ENCODE data around the gene GPSM3. TPM values are rescaled to one million over a fixed set of nuclear protein-coding genes. Genes with fewer than 3 reads are reported as not detected.
"Not testable (repeated sequence)": the region's sequence is repeated elsewhere in the genome, so short reads cannot be mapped to it uniquely, and the experiment has no call there.

GPSM3 gene
- total RNA-seq, 2 donors from 2014 or later = 5.6 to 11.1 TPM

DNA sequence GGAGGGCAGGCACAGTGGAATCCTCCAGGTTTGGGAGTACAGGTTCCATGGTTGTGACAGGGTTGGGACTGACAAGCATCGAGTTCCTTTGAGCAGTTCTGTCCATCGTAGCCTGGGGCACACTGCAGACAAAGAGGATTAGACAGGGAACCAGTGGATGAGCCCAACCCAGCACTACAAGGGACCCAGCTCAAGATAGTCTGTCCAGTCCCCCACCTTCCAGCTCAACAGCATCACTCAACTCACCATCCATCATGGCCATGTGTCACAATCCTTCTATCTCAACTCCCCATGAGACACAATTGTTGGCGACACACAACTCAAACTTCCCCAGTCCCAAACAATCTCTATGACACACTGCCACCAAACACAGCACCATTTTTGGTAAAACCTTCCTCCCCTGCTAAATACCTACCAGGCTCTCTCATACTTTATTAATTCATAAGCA, 11.8 kb upstream of the GPSM3 start:
- DNase-seq = no peak
- ATAC-seq = no peak
- intact Hi-C loops (cut with DNase I, micrococcal nuclease) = no loop called here

GRCh38 chr6:32203426-32204267, 11.2 kb upstream of the GPSM3 start:
- intact Hi-C loops (cut with DNase I, micrococcal nuclease) = no loop called here
- no peak for DNase-seq
- ATAC-seq = no peak

- DNase-seq (no peak), ATAC-seq (no peak)
- intact Hi-C loops (cut with DNase I, micrococcal nuclease) = no loop called here
Measured at GRCh38 chr6:32202186-32202585, 9.7 kb upstream of the GPSM3 start.

GRCh38 chr6:32200711-32201475, 8.4 kb upstream of the GPSM3 start:
- ATAC-seq = no peak
- intact Hi-C loops (cut with DNase I, micrococcal nuclease) = no loop called here
- DNase-seq = no peak

DNA sequence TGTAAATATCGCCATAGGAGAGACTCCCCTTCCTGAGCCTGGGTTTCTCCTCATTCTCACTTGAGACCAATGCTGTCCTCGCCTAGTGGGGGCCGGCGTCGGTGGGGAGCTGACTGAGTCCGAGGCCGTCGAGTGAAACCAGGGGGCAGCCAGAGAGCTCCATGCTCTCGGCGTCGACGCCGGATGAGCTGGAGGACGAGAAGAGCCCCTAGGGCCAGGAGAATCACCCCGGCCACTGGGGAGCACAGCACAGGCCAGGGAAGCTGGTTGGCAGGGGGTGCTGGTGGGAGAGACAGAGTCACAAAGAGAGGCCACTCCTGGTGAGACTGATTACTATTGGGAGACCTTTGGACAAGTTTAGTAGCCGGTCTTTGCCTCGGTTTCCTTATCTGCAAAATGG, 6.4 kb upstream of the GPSM3 start:
- DNase-seq (no peak), ATAC-seq (no peak)
- intact Hi-C loops (cut with DNase I, micrococcal nuclease) = loop anchor here in 1 of 2 donors (10.0 kb wide), 1 partner anchor 84 kb away; no protein-coding TSS in a partner anchor

DNA sequence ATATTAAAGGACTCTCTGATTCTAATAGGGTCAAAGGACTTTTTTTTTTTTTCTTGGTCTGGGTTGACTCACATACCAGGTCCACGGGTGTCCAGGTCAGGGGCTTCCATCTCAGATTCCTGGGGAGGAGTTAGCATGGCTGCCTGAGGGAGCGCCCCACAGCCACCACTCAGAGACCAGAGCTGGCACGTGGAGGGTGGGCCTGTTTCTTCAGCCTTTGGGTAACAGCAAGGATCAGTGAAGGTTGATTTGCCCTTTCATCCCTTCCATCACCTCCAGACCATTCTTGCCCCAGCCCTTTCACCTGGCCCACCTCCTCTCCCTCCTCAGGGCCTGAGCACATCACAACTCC, 5.9 kb upstream of the GPSM3 start:
- DNase-seq (no peak), ATAC-seq (no peak)
- intact Hi-C loops (cut with DNase I, micrococcal nuclease) = loop anchor here in 1 of 2 donors (10.0 kb wide), 1 partner anchor 84 kb away; no protein-coding TSS in a partner anchor

GRCh38 chr6:32196682-32197616, 4.5 kb upstream of the GPSM3 start:
- no peak for ATAC-seq
- peak in 1 of 2 donors; percentile 54 for DNase-seq
- intact Hi-C loops (cut with DNase I, micrococcal nuclease) = loop anchor here in 1 of 2 donors (10.0 kb wide), 1 partner anchor 82 kb away; no protein-coding TSS in a partner anchor

- intact Hi-C loops (cut with DNase I, micrococcal nuclease) = loop anchor here in 1 of 2 donors (10.0 kb wide), 1 partner anchor 81 kb away; no protein-coding TSS in a partner anchor
- DNase-seq (peak; percentile 92 to 93), ATAC-seq (peak; percentile 45)
Measured at GRCh38 chr6:32195902-32196681, 3.6 kb upstream of the GPSM3 start.

DNA sequence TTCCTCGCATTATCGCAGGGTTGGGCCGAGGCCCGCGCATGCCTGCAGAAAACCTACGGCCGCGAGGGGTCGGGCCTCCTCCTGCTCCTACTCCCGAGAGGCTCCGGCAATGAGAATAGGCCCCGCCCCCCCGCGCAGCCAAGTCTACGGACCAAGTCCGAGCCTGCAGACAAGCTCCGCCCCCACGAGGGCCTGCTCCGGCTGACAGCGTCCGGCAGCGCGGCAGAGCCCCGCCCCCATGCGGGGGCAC, 3.1 kb upstream of the GPSM3 start:
- peak; percentile 84 for ATAC-seq
- intact Hi-C loops (cut with DNase I, micrococcal nuclease) = loop anchor here in 1 of 2 donors (10.0 kb wide), 1 partner anchor 81 kb away; no protein-coding TSS in a partner anchor
- peak; percentile 100 for DNase-seq

DNA sequence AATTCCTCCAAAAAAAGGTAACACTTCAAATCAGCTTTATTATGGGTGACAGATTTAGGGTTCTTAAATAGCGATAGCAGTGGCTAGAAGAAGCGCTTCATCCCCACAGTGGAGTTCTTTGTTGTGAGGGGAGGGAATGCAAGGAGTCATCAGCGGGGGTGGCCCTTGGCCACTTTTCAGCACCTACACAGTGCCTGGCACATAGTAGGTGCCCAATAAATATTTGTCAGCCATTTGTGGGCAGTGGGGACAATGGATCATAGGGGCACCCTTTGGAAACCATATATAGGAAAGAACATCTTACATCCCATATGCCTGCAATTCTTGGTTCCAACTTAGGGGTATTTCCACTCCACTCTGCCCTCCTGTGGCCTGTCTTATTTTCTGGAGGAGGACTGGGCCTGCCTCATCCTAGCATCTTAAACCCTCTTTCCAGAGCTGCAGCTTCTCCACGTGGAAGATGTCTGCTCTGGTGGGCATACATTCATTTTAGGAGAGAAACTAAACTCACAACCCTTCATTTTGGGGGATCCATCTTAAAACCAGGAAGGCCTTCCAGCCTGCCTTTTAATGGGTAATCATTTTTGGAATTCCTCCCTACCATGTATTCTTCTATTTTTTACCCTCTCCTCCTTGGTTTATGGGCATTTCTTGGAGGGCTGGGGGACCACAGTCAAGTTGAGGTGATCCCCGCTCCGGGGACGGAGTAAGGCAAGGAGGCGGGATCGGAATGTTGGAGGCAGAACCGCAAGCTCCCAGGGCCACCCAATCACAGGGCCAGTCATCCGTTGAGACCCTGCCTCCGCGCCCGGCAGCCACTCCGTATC, 2.6 kb upstream of the GPSM3 start:
- ATAC-seq = peak; percentile 16
- intact Hi-C loops (cut with DNase I, micrococcal nuclease) = loop anchor here in 1 of 2 donors (10.0 kb wide), 1 partner anchor 80 kb away; no protein-coding TSS in a partner anchor
- DNase-seq = peak in 1 of 2 donors; percentile 61

- DNase-seq (no peak), ATAC-seq (no peak)
- intact Hi-C loops (cut with DNase I, micrococcal nuclease) = loop anchor here in 1 of 2 donors (10.0 kb wide), 1 partner anchor 80 kb away; no protein-coding TSS in a partner anchor
Measured at GRCh38 chr6:32194388-32194787, 1.9 kb upstream of the GPSM3 start.

- not testable (repeated sequence) for ATAC-seq, DNase-seq
- intact Hi-C loops (cut with DNase I, micrococcal nuclease) = loop anchor here in 1 of 2 donors (10.0 kb wide), 1 partner anchor 78 kb away; no protein-coding TSS in a partner anchor
Measured at GRCh38 chr6:32193096-32193495, 653 bp upstream of the GPSM3 start.

DNA sequence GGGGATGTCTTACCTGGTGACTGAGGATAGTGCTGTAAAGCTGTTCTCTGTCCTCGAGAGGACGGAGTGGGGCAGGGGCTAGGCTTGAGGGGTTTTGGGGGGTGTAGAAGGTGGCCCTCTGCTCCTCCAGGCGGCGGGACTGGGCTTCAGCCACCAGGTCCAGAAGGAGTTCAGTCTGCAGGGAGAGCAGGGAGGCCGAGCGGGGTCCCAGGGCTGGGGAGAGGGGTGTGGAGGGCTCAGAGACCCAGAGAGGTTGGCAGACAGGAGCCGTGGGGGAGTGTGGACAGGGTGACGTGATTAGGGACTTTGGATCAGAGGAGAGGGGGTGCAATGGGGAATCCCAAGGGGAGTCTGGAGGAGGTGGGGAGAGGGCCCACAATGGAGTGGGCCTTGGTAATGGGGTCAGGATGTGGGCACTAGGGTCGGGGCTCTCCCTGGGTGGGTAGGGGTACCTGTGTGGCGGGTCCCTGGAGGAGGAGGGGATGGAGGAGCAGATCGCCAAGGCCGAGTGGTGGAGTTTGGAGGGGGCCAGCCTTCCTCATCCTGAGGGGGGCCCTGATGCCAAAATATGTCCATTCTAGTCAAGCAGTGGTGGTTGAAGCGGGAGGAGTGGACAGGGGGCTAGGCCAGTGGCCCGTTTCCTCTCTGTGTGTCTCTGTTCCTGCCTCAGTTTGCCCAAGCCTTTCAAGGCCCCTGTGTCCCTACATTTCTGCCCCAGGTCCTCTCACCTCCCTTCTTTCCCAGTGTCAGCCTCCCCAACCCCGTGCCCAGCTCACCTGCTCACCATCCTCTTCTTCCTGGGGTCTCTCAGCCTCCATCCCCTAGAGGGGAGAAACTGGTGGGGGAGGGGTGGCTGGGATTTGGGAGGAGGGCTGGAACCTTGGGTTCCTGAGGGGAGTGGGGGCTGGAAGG, 491 bp downstream of the GPSM3 start:
- DNase-seq (no peak), ATAC-seq (no peak)
- intact Hi-C loops (cut with DNase I, micrococcal nuclease) = loop anchor here in 1 of 2 donors (10.0 kb wide), 1 partner anchor 77 kb away; no protein-coding TSS in a partner anchor

GRCh38 chr6:32190911-32191677, 1.3 kb downstream of the GPSM3 start:
- intact Hi-C loops (cut with DNase I, micrococcal nuclease) = loop anchor here in 1 of 2 donors (10.0 kb wide), 1 partner anchor 76 kb away; no protein-coding TSS in a partner anchor

More at GRCh38 chr6:32190911-32191677, 1.3 kb downstream of the GPSM3 start:
- ATAC-seq = no peak
- DNase-seq = no peak

Data from left colon (tissue), 2 donors.